CD14-positive monocyte (primary cell): ENCODE results near the gene RAB27A. TPM values are rescaled to one million over a fixed set of nuclear protein-coding genes. Genes with fewer than 3 reads are reported as not detected.

Experiments used
- DNase-seq, 3 donors: peaks; one replicate each; pipeline ENCODE4 v3.0.0-alpha.2; 2011 to 2022
- H2AFZ ChIP-seq: 2 replicates; pipeline ENCODE4 v1.6.0; 2012; ENCODE audit warnings: mild to moderate bottlenecking, low read depth, low read length, inconsistent platforms; ENCODE audit not compliant: insufficient read depth, poor library complexity, severe bottlenecking
- H3K27ac ChIP-seq, 2 donors: 1 replicate in 1 of 2; 2 replicates in 1 of 2; pipeline ENCODE4 v1.5.1; 2012 to 2013; ENCODE audit warnings: low read length in 2 of 2, control low read depth in 1 of 2, inconsistent platforms in 1 of 2, low read depth in 1 of 2, mild to moderate bottlenecking in 1 of 2
- H3K27me3 ChIP-seq, 2 donors: one replicate each; pipeline versions ENCODE4 v1.6.0 to v1.6.1; 2011 to 2013; ENCODE audit warnings: low read length in 2 of 2; ENCODE audit not compliant: control insufficient read depth in 2 of 2, insufficient read depth in 2 of 2
- H3K36me3 ChIP-seq, 2 donors: replicated peaks in 1 of 2; 1 replicate in 1 of 2; 2 replicates in 1 of 2; pipeline versions ENCODE4 v1.5.1 to v1.6.1; 2012 to 2013; ENCODE audit warnings: low read length in 2 of 2, control low read depth in 1 of 2, inconsistent platforms in 1 of 2, mild to moderate bottlenecking in 1 of 2; ENCODE audit not compliant: insufficient read depth in 2 of 2, control insufficient read depth in 1 of 2
- H3K4me1 ChIP-seq, 2 donors: 1 replicate in 1 of 2; 2 replicates in 1 of 2; pipeline versions ENCODE4 v1.5.1 to v1.6.1; 2012 to 2013; ENCODE audit warnings: low read length in 2 of 2, control low read depth in 1 of 2, inconsistent platforms in 1 of 2, mild to moderate bottlenecking in 1 of 2, moderate library complexity in 1 of 2; ENCODE audit not compliant: insufficient read depth in 2 of 2, control insufficient read depth in 1 of 2
- H3K4me2 ChIP-seq: replicated peaks from 2 replicates; pipeline ENCODE3; 2012; ENCODE audit warnings: low read length, moderate library complexity, mild to moderate bottlenecking; ENCODE audit not compliant: poor library complexity, severe bottlenecking; ENCODE audit errors: extremely low read depth
- H3K4me3 ChIP-seq, 3 experiments: fragments of 200-600 bp in 1 of 3; sonication (generic) in 1 of 3; replicated peaks in 1 of 3; 1 replicate in 2 of 3; 2 replicates in 1 of 3; pipeline ENCODE4 v1.5.1; 2011 to 2013; ENCODE audit warnings: low read length in 3 of 3, mild to moderate bottlenecking in 3 of 3, control low read depth in 2 of 3, low read depth in 2 of 3, inconsistent platforms in 1 of 3, moderate library complexity in 1 of 3
- H3K79me2 ChIP-seq: 2 replicates; pipeline ENCODE4 v1.6.0; 2012; ENCODE audit warnings: mild to moderate bottlenecking, control low read depth, inconsistent platforms, low read length, moderate library complexity; ENCODE audit not compliant: insufficient read depth
- H3K9ac ChIP-seq: 2 replicates; pipeline ENCODE4 v1.6.0; 2017; ENCODE audit warnings: low read length, mild to moderate bottlenecking; ENCODE audit not compliant: insufficient read depth, poor library complexity, severe bottlenecking
- H3K9me3 ChIP-seq, 2 donors: replicated peaks in 1 of 2; 1 replicate in 1 of 2; 2 replicates in 1 of 2; pipeline versions ENCODE4 v1.5.1 to v1.6.1; 2012 to 2013; ENCODE audit warnings: low read length in 2 of 2, control low read depth in 1 of 2; ENCODE audit not compliant: control insufficient read depth in 1 of 2, insufficient read depth in 1 of 2
- H4K20me1 ChIP-seq: 2 replicates; pipeline ENCODE4 v1.6.0; 2012; ENCODE audit warnings: mild to moderate bottlenecking, low read length, control low read depth, moderate library complexity; ENCODE audit not compliant: insufficient read depth
- H3K27ac Mint-ChIP-seq, 7 donors: one replicate each; pipeline ENCODE4 v1.8.0; 2020; ENCODE audit warnings: mild to moderate bottlenecking in 7 of 7, mixed read lengths in 7 of 7, moderate library complexity in 6 of 7, inconsistent platforms in 2 of 7
- H3K27me3 Mint-ChIP-seq, 3 donors: one replicate each; pipeline ENCODE4 v1.8.0; 2021 to 2022; ENCODE audit warnings: low read depth in 3 of 3, mild to moderate bottlenecking in 3 of 3, mixed read lengths in 3 of 3, moderate library complexity in 3 of 3, inconsistent platforms in 1 of 3
- H3K36me3 Mint-ChIP-seq, 2 donors: one replicate each; pipeline ENCODE4 v1.8.0; 2020; ENCODE audit warnings: mixed read lengths in 2 of 2, inconsistent platforms in 1 of 2, mild to moderate bottlenecking in 1 of 2
- H3K4me1 Mint-ChIP-seq: one replicate; pipeline ENCODE4 v1.8.0; 2020; ENCODE audit warnings: mild to moderate bottlenecking, mixed read lengths
- H3K4me3 Mint-ChIP-seq, 2 donors: one replicate each; pipeline ENCODE4 v1.8.0; 2020; ENCODE audit warnings: mild to moderate bottlenecking in 2 of 2, mixed read lengths in 2 of 2, moderate library complexity in 1 of 2
- H3K9me3 Mint-ChIP-seq, 7 donors: one replicate each; pipeline ENCODE4 v1.8.0; 2020 to 2022; ENCODE audit warnings: mixed read lengths in 7 of 7, mild to moderate bottlenecking in 6 of 7, moderate library complexity in 6 of 7, inconsistent platforms in 2 of 7
- WGBS: methylation state at CpG from one replicate; pipeline ENCODE4 v1.1.5; 2013; ENCODE audit warnings: missing lambda C conversion rate; ENCODE audit not compliant: insufficient coverage; 5-methylcytosine and 5-hydroxymethylcytosine counted together
- intact Hi-C, 2 donors: fragments of 100-400 bp; cut with micrococcal nuclease; formaldehyde crosslinking; loops; one replicate each; pipeline versions ENCODE4 v1.15.0 to v1.15.1; 2023
- polyA plus RNA-seq, 3 donors: library from polyadenylated mRNA; depleted of rRNA in 1 of 3; unstranded in 2 of 3; stranded (reverse) in 1 of 3; fragments of 300-500 nt in 2 of 3; fragments of >200 nt in 1 of 3; fragmentation: Illumina TruSeq in 2 of 3; gene quantifications; 1 replicate in 2 of 3; 2 replicates in 1 of 3; pipeline ENCODE4 v1.2.3, GENCODE V29; 2012 to 2021
- TF ChIP-seq, protein P1 (sequence below): fragments of 200-600 bp; IDR thresholded peaks from one replicate; pipeline ENCODE4 v1.8.0; 2022; ENCODE audit warnings: antibody characterized with exemption, mild to moderate bottlenecking

Gene RAB27A
- polyA plus RNA-seq, 3 donors, result 70.1 to 159 (median 135) TPM

DNA sequence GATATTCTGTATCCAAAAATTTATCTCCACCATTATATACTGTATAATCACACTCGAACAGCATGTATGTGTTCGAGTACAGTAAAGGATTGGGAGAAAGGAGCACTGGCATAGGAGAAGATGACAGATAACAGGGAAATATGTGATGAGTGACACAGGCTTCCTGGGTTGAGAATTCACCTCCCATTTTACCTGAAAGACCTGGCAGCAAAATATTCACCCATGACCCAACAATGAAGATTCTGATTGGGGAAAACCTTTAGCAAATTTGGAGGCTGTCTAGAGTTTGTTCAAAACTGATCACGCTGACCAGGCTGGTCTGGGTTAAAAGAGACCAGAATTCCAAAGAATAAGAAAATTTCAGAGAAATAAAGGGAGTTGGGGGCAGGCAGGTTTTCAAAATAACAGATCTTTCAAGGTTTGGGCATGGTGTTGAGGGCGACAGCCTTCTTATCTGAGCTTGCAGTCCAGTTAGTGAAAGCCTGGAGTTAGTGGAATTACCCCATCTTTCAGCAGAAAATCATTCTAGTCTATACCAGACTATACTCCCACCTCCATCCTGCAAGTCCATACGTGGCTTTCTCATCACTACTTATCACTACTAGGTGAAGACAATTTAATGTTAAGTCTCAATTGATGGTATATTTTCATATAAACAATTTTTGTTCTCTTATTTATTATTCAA, 50.0 kb downstream of the RAB27A start:
- Histone ChIP-seq H3K27me3 (no peaks in the 10 kb centered on the region), H3K36me3 (peaks cover 17 to 54% of the 10 kb centered on the region in 2 donors), H3K79me2 (peaks cover 96% of the 10 kb centered on the region), H3K4me3 (no peak overlapping the region), H2AFZ (no peak overlapping the region), H3K9me3 (no peaks in the 10 kb centered on the region), H3K4me1 (peaks cover 4% of the 10 kb centered on the region in 2 donors), H3K4me2 (no peak overlapping the region), H3K9ac (no peak overlapping the region), H3K27ac (peak overlapping the region in 1 of 2 donors; percentile 34), H4K20me1 (peaks cover 22% of the 10 kb centered on the region)
- H3K9me3 Mint-ChIP-seq, result no peaks in the 10 kb centered on the region
- intact Hi-C loops, result no loop called here
- peaks cover 27 to 49% of the 10 kb centered on the region in 2 donors for H3K36me3 Mint-ChIP-seq
- TF ChIP-seq, protein P1, sequence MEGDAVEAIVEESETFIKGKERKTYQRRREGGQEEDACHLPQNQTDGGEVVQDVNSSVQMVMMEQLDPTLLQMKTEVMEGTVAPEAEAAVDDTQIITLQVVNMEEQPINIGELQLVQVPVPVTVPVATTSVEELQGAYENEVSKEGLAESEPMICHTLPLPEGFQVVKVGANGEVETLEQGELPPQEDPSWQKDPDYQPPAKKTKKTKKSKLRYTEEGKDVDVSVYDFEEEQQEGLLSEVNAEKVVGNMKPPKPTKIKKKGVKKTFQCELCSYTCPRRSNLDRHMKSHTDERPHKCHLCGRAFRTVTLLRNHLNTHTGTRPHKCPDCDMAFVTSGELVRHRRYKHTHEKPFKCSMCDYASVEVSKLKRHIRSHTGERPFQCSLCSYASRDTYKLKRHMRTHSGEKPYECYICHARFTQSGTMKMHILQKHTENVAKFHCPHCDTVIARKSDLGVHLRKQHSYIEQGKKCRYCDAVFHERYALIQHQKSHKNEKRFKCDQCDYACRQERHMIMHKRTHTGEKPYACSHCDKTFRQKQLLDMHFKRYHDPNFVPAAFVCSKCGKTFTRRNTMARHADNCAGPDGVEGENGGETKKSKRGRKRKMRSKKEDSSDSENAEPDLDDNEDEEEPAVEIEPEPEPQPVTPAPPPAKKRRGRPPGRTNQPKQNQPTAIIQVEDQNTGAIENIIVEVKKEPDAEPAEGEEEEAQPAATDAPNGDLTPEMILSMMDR, result no peak
- no peaks in the 10 kb centered on the region for H3K27me3 Mint-ChIP-seq
- WGBS, result 100% methylated on average over 2 of the region's 5 CpGs
- DNase-seq, result no peak
- H3K4me3 Mint-ChIP-seq, result no peak overlapping the region
- peaks cover 22% of the 10 kb centered on the region for H3K4me1 Mint-ChIP-seq
- H3K27ac Mint-ChIP-seq, result peak overlapping the region in 1 of 7 donors; percentile 28

GRCh38 chr15:55238877-55239276, 50.7 kb downstream of the RAB27A start:
- H3K27ac Mint-ChIP-seq, result no peak overlapping the region

More at GRCh38 chr15:55238877-55239276, 50.7 kb downstream of the RAB27A start:
- peaks cover 19% of the 10 kb centered on the region for H3K4me1 Mint-ChIP-seq
- intact Hi-C loops, result no loop called here
- TF ChIP-seq, protein P1, result no peak
- no peak overlapping the region for H3K4me3 ChIP-seq
- H3K9ac ChIP-seq, result no peak overlapping the region
- peaks cover 31 to 51% of the 10 kb centered on the region in 2 donors for H3K36me3 Mint-ChIP-seq
- H3K4me1 ChIP-seq, result peaks cover 4% of the 10 kb centered on the region in 2 donors
- H3K9me3 ChIP-seq, result no peaks in the 10 kb centered on the region
- peaks cover 24 to 58% of the 10 kb centered on the region in 2 donors for H3K36me3 ChIP-seq
- no peak overlapping the region for H2AFZ ChIP-seq
- H3K27me3 ChIP-seq, result no peaks in the 10 kb centered on the region
- peaks cover 22% of the 10 kb centered on the region for H4K20me1 ChIP-seq
- H3K9me3 Mint-ChIP-seq, result no peaks in the 10 kb centered on the region
- no peak overlapping the region for H3K4me2 ChIP-seq
- peaks cover 96% of the 10 kb centered on the region for H3K79me2 ChIP-seq
- no CpG with 5 or more reads among the region's 2 CpGs for WGBS
- H3K27ac ChIP-seq, result peak overlapping the region in 1 of 2 donors; percentile 30
- DNase-seq, result no peak
- no peaks in the 10 kb centered on the region for H3K27me3 Mint-ChIP-seq
- no peak overlapping the region for H3K4me3 Mint-ChIP-seq
